Ishikawa (cell line): ENCODE measurements around the gene TMEM192.

Experiments used
- CEBPB ChIP-seq: IDR thresholded peaks from 2 replicates; pipeline ENCODE4 v1.6.1; 2012
- CREB1 ChIP-seq: IDR thresholded peaks from 2 replicates; pipeline ENCODE4 v1.6.1; 2012; ENCODE audit warnings: low read depth
- EP300 ChIP-seq: IDR thresholded peaks from 2 replicates; pipeline ENCODE4 v1.6.1; 2012; ENCODE audit warnings: borderline replicate concordance
- FOXM1 ChIP-seq: IDR thresholded peaks from 2 replicates; pipeline ENCODE4 v1.6.1; 2012; ENCODE audit warnings: low read depth, borderline replicate concordance
- MAX ChIP-seq: IDR thresholded peaks from 2 replicates; pipeline ENCODE4 v1.6.1; 2012
- RAD21 ChIP-seq: IDR thresholded peaks from 2 replicates; pipeline ENCODE4 v1.6.1; 2012; ENCODE audit warnings: low read depth
- REST ChIP-seq: IDR thresholded peaks from 2 replicates; pipeline ENCODE4 v1.6.1; 2012; ENCODE audit warnings: low read depth, mild to moderate bottlenecking
- TAF1 ChIP-seq: IDR thresholded peaks from 2 replicates; pipeline ENCODE4 v1.6.1; 2012; ENCODE audit warnings: low read depth, mild to moderate bottlenecking
- TCF12 ChIP-seq: IDR thresholded peaks from 2 replicates; pipeline ENCODE4 v1.6.1; 2012; ENCODE audit warnings: low read depth
- TEAD4 ChIP-seq: IDR thresholded peaks from 2 replicates; pipeline ENCODE4 v1.6.1; 2012
- ZBTB7A ChIP-seq: IDR thresholded peaks from 2 replicates; pipeline ENCODE4 v1.6.1; 2012; ENCODE audit warnings: low read depth

GRCh38 chr4:165138843-165139242, 26.2 kb upstream of the TMEM192 start:
- TF ChIP-seq REST (no peak), EP300 (no peak), CREB1 (no peak), FOXM1 (no peak), RAD21 (no peak), TCF12 (no peak), TAF1 (no peak), TEAD4 (no peak), ZBTB7A (no peak), CEBPB (no peak), MAX (no peak)
